ENCODE measurements around the gene GGT6. TPM values are rescaled to one million over a fixed set of nuclear protein-coding genes. Genes with fewer than 3 reads are reported as not detected.

GGT6 gene
- total RNA-seq, 1 experiment from 2014 or later, result not detected

GRCh38 chr17:4509401-4509800 lies 51.0 kb downstream of the GGT6 start:
- no peak overlapping the region for H3K27ac Mint-ChIP-seq (ENCODE audit: unreplicated experiment)
- Histone ChIP-seq H3K4me1 (peaks cover 17% of the 10 kb centered on the region), H3K27me3 (replicated peaks; ENCODE audit: control insufficient read depth, insufficient read depth, low read length) (no peaks in the 10 kb centered on the region), H3K9me3 (no peaks in the 10 kb centered on the region), H3K36me3 (ENCODE audit: control insufficient read depth, insufficient read depth, low read length) (no peaks in the 10 kb centered on the region), H3K4me3 (ENCODE audit: low read depth, low read length) (no peak overlapping the region)
- no TSS peak for BruUV-seq (replicated peaks)
- H3K9me3 Mint-ChIP-seq (ENCODE audit: unreplicated experiment), result no peaks in the 10 kb centered on the region
- no peaks in the 10 kb centered on the region for H3K36me3 Mint-ChIP-seq (ENCODE audit: insufficient read depth, unreplicated experiment)
- no peak for DNase-seq
- peaks cover 4% of the 10 kb centered on the region for H3K4me1 Mint-ChIP-seq (ENCODE audit: low read depth, unreplicated experiment)
- POLR2A ChIA-PET, result no interaction called here
- no peak overlapping the region for H3K4me3 Mint-ChIP-seq (ENCODE audit: unreplicated experiment)
- TF ChIP-seq CTCF (IDR thresholded peaks at IDR 0.05; ENCODE audit: insufficient read depth in 1 of 2, low read depth in 1 of 2, low read length in 1 of 2, severe bottlenecking in 1 of 2, unreplicated experiment in 1 of 2), result no peak
- CTCF ChIA-PET, result no interaction called here
- H3K27me3 Mint-ChIP-seq (ENCODE audit: insufficient read depth, unreplicated experiment), result no peaks in the 10 kb centered on the region
- intact Hi-C loops (cut with micrococcal nuclease; ENCODE audit: unreplicated experiment), result no loop called here

- no peaks in the 10 kb centered on the region for H3K4me1 Mint-ChIP-seq (ENCODE audit: low read depth, unreplicated experiment)
- CTCF ChIA-PET, result no interaction called here
- no peaks in the 10 kb centered on the region for H3K36me3 Mint-ChIP-seq (ENCODE audit: insufficient read depth, unreplicated experiment)
- DNase-seq, result no peak
- no peaks in the 10 kb centered on the region for H3K9me3 Mint-ChIP-seq (ENCODE audit: unreplicated experiment)
- H3K9me3 ChIP-seq, result no peaks in the 10 kb centered on the region
- no peak overlapping the region for H3K27ac Mint-ChIP-seq (ENCODE audit: unreplicated experiment)
- no peak overlapping the region for H3K4me3 ChIP-seq (ENCODE audit: low read depth, low read length)
- H3K36me3 ChIP-seq (ENCODE audit: control insufficient read depth, insufficient read depth, low read length), result no peaks in the 10 kb centered on the region
- intact Hi-C loops (cut with micrococcal nuclease; ENCODE audit: unreplicated experiment), result no loop called here
- peaks cover 5% of the 10 kb centered on the region for H3K4me1 ChIP-seq
- H3K4me3 Mint-ChIP-seq (ENCODE audit: unreplicated experiment), result no peak overlapping the region
- no peaks in the 10 kb centered on the region for H3K27me3 Mint-ChIP-seq (ENCODE audit: insufficient read depth, unreplicated experiment)
- POLR2A ChIA-PET, result no interaction called here
- no peak for TF ChIP-seq CTCF (IDR thresholded peaks at IDR 0.05; ENCODE audit: insufficient read depth in 1 of 2, low read depth in 1 of 2, low read length in 1 of 2, severe bottlenecking in 1 of 2, unreplicated experiment in 1 of 2)
- no peaks in the 10 kb centered on the region for H3K27me3 ChIP-seq (replicated peaks; ENCODE audit: control insufficient read depth, insufficient read depth, low read length)
- BruUV-seq (replicated peaks), result no TSS peak
These were observed 52.2 kb downstream of the GGT6 start for GRCh38 chr17:4508207-4508606.

GRCh38 chr17:4507361-4508111 lies 52.8 kb downstream of the GGT6 start:
- Mint-ChIP-seq H3K27ac (ENCODE audit: unreplicated experiment) (no peak overlapping the region), H3K36me3 (ENCODE audit: insufficient read depth, unreplicated experiment) (no peaks in the 10 kb centered on the region), H3K4me3 (ENCODE audit: unreplicated experiment) (no peak overlapping the region), H3K27me3 (ENCODE audit: insufficient read depth, unreplicated experiment) (no peaks in the 10 kb centered on the region), H3K4me1 (ENCODE audit: low read depth, unreplicated experiment) (no peaks in the 10 kb centered on the region), H3K9me3 (ENCODE audit: unreplicated experiment) (no peaks in the 10 kb centered on the region)
- Histone ChIP-seq H3K4me3 (ENCODE audit: low read depth, low read length) (no peak overlapping the region), H3K36me3 (ENCODE audit: control insufficient read depth, insufficient read depth, low read length) (no peaks in the 10 kb centered on the region), H3K27me3 (replicated peaks; ENCODE audit: control insufficient read depth, insufficient read depth, low read length) (no peaks in the 10 kb centered on the region), H3K4me1 (no peaks in the 10 kb centered on the region; the same call in 1 of the 2 replicates), H3K9me3 (no peaks in the 10 kb centered on the region)
- POLR2A ChIA-PET, result no interaction called here
- intact Hi-C loops (cut with micrococcal nuclease; ENCODE audit: unreplicated experiment), result no loop called here
- no peak for TF ChIP-seq CTCF (IDR thresholded peaks at IDR 0.05; ENCODE audit: insufficient read depth in 1 of 2, low read depth in 1 of 2, low read length in 1 of 2, severe bottlenecking in 1 of 2, unreplicated experiment in 1 of 2)
- no peak for DNase-seq
- CTCF ChIA-PET, result no interaction called here
- BruUV-seq (replicated peaks), result no TSS peak

Other genes with a start within 250 kb of the GGT6 start
- 50.5 and 56.8 TPM in 2 replicates for gene UBE2G1, start 193.9 kb downstream of the GGT6 start, total RNA-seq (2022)
- gene SPNS3, start 126.6 kb downstream of the GGT6 start, total RNA-seq (2022), result not detected in 2 replicates
- 1.00 TPM in 2 replicates for gene SPNS2, start 61.7 kb downstream of the GGT6 start, total RNA-seq (2022)
- gene MYBBP1A, start 5.2 kb downstream of the GGT6 start, total RNA-seq (2022), result 44.5 and 47.4 TPM in 2 replicates
- gene SMTNL2, start 24.0 kb upstream of the GGT6 start, total RNA-seq (2022), result 38.8 and 39.3 TPM in 2 replicates
- 0.21 and 0.50 TPM in 2 replicates for gene ALOX15, start 81.1 kb upstream of the GGT6 start, total RNA-seq (2022)
- 58.2 and 71.6 TPM in 2 replicates for gene PELP1, start 143.6 kb upstream of the GGT6 start, total RNA-seq (2022)
- 37.1 and 37.8 TPM in 2 replicates for gene ARRB2, start 150.1 kb upstream of the GGT6 start, total RNA-seq (2022)
- gene MED11, start 170.9 kb upstream of the GGT6 start, total RNA-seq (2022), result 9.1 and 9.4 TPM in 2 replicates
- gene ZMYND15, start 179.3 kb upstream of the GGT6 start, total RNA-seq (2022), result 2.2 and 3.5 TPM in 2 replicates
- 44.8 and 55.3 TPM in 2 replicates for gene CXCL16, start 179.4 kb upstream of the GGT6 start, total RNA-seq (2022)
- gene TM4SF5, start 211.3 kb upstream of the GGT6 start, total RNA-seq (2022), result 9.9 and 12.1 TPM in 2 replicates
- 0.54 TPM in 1 of 2 replicates, not detected in the other for gene VMO1, start 225.8 kb upstream of the GGT6 start, total RNA-seq (2022)
- gene GLTPD2, start 228.4 kb upstream of the GGT6 start, total RNA-seq (2022), result 11.8 and 15.6 TPM in 2 replicates
- gene PSMB6, start 235.6 kb upstream of the GGT6 start, total RNA-seq (2022), result 133 and 136 TPM in 2 replicates
- 46.5 and 47.2 TPM in 2 replicates for gene PLD2, start 246.6 kb upstream of the GGT6 start, total RNA-seq (2022)

All from Caco-2 (cell line).